GM19463 (cell line): ENCODE measurements around the gene GOLGA8N.
"Not testable (repeated sequence)": the region's sequence is repeated elsewhere in the genome, so short reads cannot be mapped to it uniquely, and the experiment has no call there.

ENCODE experiments used
- ATAC-seq: cut with Tn5 transposase; IDR thresholded peaks from one replicate; pipeline ENCODE4 v1.9.1; 2021; ENCODE audit warnings: mild to moderate bottlenecking, moderate library complexity; ENCODE audit not compliant: unreplicated experiment

Gene GOLGA8N

GRCh38 chr15:32593151-32593550 is at the start of gene GOLGA8N:
TSS of gene GOLGA8N (plus strand) at chr15:32593456.
- ATAC-seq, result not testable (repeated sequence)

- ATAC-seq, result not testable (repeated sequence)
These were observed 49.8 kb upstream of the GOLGA8N start for GRCh38 chr15:32543456-32543855.

GRCh38 chr15:32545129-32545528 is 48.1 kb upstream of the GOLGA8N start:
- ATAC-seq, result not testable (repeated sequence)

- ATAC-seq, result not testable (repeated sequence)
These were observed 38.7 kb upstream of the GOLGA8N start for GRCh38 chr15:32554587-32554986.

- ATAC-seq, result not testable (repeated sequence)
These were observed 31.1 kb upstream of the GOLGA8N start for GRCh38 chr15:32562198-32562597.

- not testable (repeated sequence) for ATAC-seq
These were observed 24.3 kb upstream of the GOLGA8N start for GRCh38 chr15:32568988-32569387.

- ATAC-seq, result not testable (repeated sequence)
These were observed 14.8 kb upstream of the GOLGA8N start for GRCh38 chr15:32578482-32578881.

- not testable (repeated sequence) for ATAC-seq
These were observed 7.4 kb upstream of the GOLGA8N start for GRCh38 chr15:32585844-32586243.

GRCh38 chr15:32609518-32609917 is 16.3 kb downstream of the GOLGA8N start:
- not testable (repeated sequence) for ATAC-seq

GRCh38 chr15:32610719-32611118 is 17.5 kb downstream of the GOLGA8N start:
- ATAC-seq, result not testable (repeated sequence)

GRCh38 chr15:32614712-32615050 is 21.4 kb downstream of the GOLGA8N start:
- peak; percentile 22 for ATAC-seq

GRCh38 chr15:32615051-32615870 is 22.0 kb downstream of the GOLGA8N start, which contains the start of gene ARHGAP11A:
TSS of gene ARHGAP11A (plus strand) at chr15:32615504. CDS start at chr15:32616212, 708 bp downstream.
- ATAC-seq, result peak; percentile 67

- peak; percentile 15 for ATAC-seq
These were observed 22.7 kb downstream of the GOLGA8N start for GRCh38 chr15:32615871-32616426.

GRCh38 chr15:32636410-32636809 is 43.2 kb downstream of the GOLGA8N start:
- ATAC-seq, result no peak

- ATAC-seq, result no peak
These were observed 43.8 kb downstream of the GOLGA8N start for GRCh38 chr15:32636908-32637567.

GRCh38 chr15:32637704-32638103 is 44.4 kb downstream of the GOLGA8N start:
- ATAC-seq, result no peak

GRCh38 chr15:32641517-32642059 is 48.3 kb downstream of the GOLGA8N start, which contains the start of gene SCG5:
TSS of gene SCG5 (plus strand) at chr15:32641710. CDS start at chr15:32643593, 1,883 bp downstream.
- ATAC-seq, result no peak

GRCh38 chr15:32642667-32643435 is 49.6 kb downstream of the GOLGA8N start:
- no peak for ATAC-seq

GRCh38 chr15:32643907-32644445 is 50.7 kb downstream of the GOLGA8N start:
- no peak for ATAC-seq

- no peak for ATAC-seq
These were observed 53.0 kb downstream of the GOLGA8N start for GRCh38 chr15:32646291-32646690.
